ENCODE results near the gene PRPSAP1. TPM values are rescaled to one million over a fixed set of nuclear protein-coding genes. Genes with fewer than 3 reads are reported as not detected.

The PRPSAP1 gene
- total RNA-seq, 1 donor from 2014 or later = 30.8 TPM

GRCh38 chr17:76383546-76384221, 30.0 kb upstream of the PRPSAP1 start:
- DNase-seq (ENCODE audit: low spot score) = peak; percentile 64

GRCh38 chr17:76382803-76383545, 29.3 kb upstream of the PRPSAP1 start:
- DNase-seq (ENCODE audit: low spot score) = peak; percentile 66

GRCh38 chr17:76382351-76382802, 28.7 kb upstream of the PRPSAP1 start:
- peak; percentile 65 for DNase-seq (ENCODE audit: low spot score)

- DNase-seq (ENCODE audit: low spot score) = peak; percentile 54
These were observed 28.1 kb upstream of the PRPSAP1 start for GRCh38 chr17:76381633-76382350.

GRCh38 chr17:76379646-76380376, 26.1 kb upstream of the PRPSAP1 start:
- no peak for DNase-seq (ENCODE audit: low spot score)

GRCh38 chr17:76379275-76379641, 25.5 kb upstream of the PRPSAP1 start:
- no peak for DNase-seq (ENCODE audit: low spot score)

GRCh38 chr17:76378548-76379274, 25.0 kb upstream of the PRPSAP1 start:
- no peak for DNase-seq (ENCODE audit: low spot score)

GRCh38 chr17:76376318-76377133, 22.8 kb upstream of the PRPSAP1 start:
- no peak for DNase-seq (ENCODE audit: low spot score)

GRCh38 chr17:76371656-76372628, 18.2 kb upstream of the PRPSAP1 start:
- no peak for DNase-seq (ENCODE audit: low spot score)

GRCh38 chr17:76370261-76370993, 16.7 kb upstream of the PRPSAP1 start:
- no peak for DNase-seq (ENCODE audit: low spot score)

GRCh38 chr17:76369804-76370203, 16.1 kb upstream of the PRPSAP1 start:
- DNase-seq (ENCODE audit: low spot score) = no peak

- no peak for DNase-seq (ENCODE audit: low spot score)
These were observed 15.7 kb upstream of the PRPSAP1 start for GRCh38 chr17:76369379-76369778.

- DNase-seq (ENCODE audit: low spot score) = peak; percentile 40
These were observed 14.8 kb upstream of the PRPSAP1 start for GRCh38 chr17:76368545-76368944.

- DNase-seq (ENCODE audit: low spot score) = no peak
These were observed 13.9 kb upstream of the PRPSAP1 start for GRCh38 chr17:76367642-76368041.

GRCh38 chr17:76366247-76366646, 12.5 kb upstream of the PRPSAP1 start:
- DNase-seq (ENCODE audit: low spot score) = no peak

GRCh38 chr17:76365256-76365903, 11.7 kb upstream of the PRPSAP1 start:
- DNase-seq (ENCODE audit: low spot score) = no peak

GRCh38 chr17:76363107-76363842, 9.6 kb upstream of the PRPSAP1 start:
- no peak for DNase-seq (ENCODE audit: low spot score)
